Activated CD8-positive, alpha-beta memory T cell treated with anti-CD3 and anti-CD28 coated beads for 4 hours (primary cell): ENCODE results near the gene RFC3.
A peak's percentile ranks its signal among the peaks of the same experiment; 100 is the strongest.
"Not testable (repeated sequence)": the region's sequence is repeated elsewhere in the genome, so short reads cannot be mapped to it uniquely, and the experiment has no call there.

ENCODE experiments used
- DNase-seq, 2 donors: peaks; one replicate each; pipeline ENCODE4 v3.0.0-alpha.2; 2020; ENCODE audit warnings: low read depth in 2 of 2

RFC3 gene, protein sequence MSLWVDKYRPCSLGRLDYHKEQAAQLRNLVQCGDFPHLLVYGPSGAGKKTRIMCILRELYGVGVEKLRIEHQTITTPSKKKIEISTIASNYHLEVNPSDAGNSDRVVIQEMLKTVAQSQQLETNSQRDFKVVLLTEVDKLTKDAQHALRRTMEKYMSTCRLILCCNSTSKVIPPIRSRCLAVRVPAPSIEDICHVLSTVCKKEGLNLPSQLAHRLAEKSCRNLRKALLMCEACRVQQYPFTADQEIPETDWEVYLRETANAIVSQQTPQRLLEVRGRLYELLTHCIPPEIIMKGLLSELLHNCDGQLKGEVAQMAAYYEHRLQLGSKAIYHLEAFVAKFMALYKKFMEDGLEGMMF

GRCh38 chr13:33817901-33818706, at the start of gene RFC3:
TSS of gene RFC3 (plus strand) at chr13:33818149. CDS start at chr13:33818179, 30 bp downstream.
- DNase-seq = peak; percentile 78 to 81

DNA sequence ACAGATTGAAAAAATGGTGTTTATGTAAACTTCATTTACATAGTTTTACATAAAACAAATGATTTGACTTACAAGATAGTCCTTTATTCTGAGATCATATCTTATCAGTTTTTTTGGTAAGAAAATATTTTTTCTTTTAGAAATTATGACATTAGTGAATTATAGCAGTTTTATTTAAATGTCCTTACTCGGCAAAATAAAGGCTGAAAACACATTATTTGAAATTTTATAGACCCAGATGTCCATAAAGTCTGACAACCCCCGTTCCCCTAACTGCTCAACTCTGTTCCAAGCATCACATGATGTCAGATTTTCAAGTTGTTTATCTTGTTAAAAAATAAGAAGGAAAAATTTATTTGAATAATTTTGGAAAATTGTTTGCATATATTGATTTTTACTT, 46.7 kb upstream of the RFC3 start:
- no peak for DNase-seq

DNA sequence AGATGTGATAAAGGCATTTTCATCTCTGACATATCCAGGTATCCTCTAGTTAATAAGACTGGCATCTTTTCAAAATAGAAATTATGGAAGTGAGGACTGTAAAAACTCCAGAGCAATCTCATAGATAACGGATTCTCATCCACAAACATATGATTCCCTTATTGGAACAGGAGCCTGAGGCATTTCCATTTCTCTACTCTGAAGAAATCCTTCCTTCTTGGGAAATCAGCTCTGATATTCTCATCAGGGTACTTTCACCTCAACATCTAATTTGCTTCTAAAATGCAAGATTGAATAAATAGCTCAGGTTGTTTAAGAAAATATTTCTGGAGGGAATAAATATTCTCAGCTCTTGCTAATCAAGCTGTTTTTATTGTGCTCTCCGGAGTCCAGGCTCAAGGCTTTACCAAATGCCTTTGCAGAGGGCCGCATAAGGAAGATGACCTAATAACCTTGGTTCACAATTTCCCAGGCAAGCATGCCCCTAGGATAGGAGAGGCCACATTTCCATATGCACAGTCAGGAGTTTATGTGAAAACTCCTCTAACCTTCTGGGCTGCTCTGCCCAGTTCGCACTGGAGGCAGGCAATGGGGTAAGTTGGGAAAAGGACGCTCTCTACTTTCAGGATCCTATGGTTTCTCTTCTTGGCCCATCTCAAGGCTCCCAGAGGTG, 44.0 kb upstream of the RFC3 start:
- DNase-seq = no peak

DNA sequence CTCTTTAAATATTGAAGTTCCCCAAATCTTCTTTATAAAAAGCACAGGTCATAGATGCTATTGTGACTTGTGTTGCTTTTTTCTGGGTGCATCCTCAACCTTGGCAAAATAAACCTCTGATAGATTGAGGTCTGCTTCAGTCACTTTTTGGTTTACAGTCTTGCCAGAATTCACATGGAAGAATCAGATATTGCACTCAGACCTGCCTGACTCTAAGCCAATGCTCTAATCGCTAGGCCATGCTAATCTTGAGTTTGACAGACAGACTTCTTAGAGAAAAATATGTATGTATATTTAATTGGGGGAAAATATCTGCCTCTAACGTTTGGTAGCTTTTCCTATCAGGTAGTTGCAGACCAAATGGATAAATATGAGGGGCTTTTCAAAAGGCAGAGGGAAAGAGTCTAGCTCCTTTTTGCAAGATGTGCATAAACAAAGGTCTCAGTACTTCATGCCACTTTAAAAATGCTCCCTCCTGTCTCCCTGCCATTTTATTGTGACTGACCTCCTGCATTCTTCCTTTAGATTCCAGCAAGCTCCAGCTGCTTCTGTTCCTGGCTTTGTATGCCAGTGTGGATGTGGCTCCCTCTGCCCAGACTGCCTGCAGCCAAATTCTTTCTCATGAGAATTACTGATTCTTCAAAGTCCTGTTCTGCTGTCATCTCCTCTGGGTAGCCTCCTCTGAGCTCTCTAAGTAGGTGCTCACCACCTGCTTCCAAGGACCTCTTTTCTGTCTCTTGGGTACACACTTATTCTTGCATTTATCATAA, 42.4 kb upstream of the RFC3 start:
- DNase-seq = no peak

DNA sequence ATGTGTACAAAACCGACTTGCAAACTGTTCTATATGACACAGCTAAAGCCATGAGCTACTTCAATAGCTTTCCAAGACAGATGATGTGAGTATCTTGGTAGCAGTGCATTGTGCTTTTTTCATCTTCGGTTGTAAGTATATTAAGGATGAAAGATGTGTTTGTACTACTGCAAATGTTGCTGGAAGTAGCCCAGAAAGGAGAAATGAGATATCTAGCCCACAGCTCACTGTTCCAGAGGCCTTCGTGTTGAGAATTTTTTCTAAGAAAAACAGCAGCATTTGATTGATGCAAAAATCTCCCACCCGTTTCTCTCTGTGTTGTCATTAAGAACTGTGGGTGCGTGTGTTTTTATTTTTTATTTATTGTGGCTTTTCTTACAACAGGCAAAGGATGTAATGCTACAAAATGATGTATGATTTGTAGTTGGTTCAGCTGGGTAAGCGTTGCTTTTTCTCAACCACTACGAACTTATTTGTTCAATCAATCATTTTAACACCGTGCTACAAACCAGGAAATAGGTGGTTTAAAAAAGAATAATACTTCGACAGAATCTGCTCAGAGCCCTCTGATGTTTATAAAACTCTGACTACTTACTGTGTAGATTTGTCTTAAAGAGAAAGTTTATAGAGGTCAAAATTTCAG, 41.6 kb upstream of the RFC3 start:
- no peak for DNase-seq

GRCh38 chr13:33782631-33783030, 35.3 kb upstream of the RFC3 start:
- DNase-seq = no peak

GRCh38 chr13:33783212-33783611, 34.7 kb upstream of the RFC3 start:
- not testable (repeated sequence) for DNase-seq

DNA sequence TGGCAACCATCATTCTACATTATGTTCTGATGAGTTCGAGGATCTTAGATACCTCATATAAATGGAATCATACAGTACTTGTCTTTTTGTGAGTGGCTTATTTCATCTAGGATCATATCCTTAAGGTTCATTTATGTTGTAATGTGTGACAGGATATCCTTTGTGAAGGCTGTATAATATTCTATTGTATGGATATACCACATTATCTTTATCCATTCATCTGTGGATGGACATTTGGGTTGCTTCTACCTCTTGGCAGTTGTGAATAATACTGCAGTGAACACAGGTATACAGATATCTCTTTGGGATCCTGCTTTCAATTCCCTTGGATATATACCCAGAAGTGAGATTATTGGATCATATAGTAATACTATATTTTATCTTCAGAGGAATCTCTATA, 33.2 kb upstream of the RFC3 start:
- no peak for DNase-seq

- no peak for DNase-seq
Measured at GRCh38 chr13:33785384-33785783, 32.6 kb upstream of the RFC3 start.

- no peak for DNase-seq
Measured at GRCh38 chr13:33787051-33787591, 30.8 kb upstream of the RFC3 start.

DNA sequence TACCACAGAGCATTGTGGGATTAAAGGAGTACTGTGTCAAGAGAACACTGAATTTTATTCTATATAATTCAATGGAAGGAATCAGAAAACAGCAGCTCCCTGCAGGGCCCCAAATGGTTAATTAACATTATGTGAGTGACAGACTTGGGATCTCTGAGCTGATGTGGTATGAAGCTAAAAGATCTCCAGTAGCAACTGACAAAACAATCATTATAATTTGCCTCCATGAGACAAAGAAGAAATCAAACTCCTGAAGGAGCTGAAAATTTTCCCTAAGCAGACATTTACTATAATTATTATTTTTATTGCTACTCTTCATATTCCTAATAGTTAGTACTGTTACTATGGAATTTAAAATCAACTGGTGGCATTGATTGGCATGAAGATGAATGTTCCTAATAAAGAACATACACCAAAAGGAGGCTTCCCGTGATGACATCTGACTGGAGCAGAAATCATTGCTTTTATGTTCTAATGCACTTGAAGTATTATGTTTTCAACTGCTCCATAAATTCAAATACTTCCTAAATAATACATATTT, 28.8 kb upstream of the RFC3 start:
- no peak for DNase-seq

DNA sequence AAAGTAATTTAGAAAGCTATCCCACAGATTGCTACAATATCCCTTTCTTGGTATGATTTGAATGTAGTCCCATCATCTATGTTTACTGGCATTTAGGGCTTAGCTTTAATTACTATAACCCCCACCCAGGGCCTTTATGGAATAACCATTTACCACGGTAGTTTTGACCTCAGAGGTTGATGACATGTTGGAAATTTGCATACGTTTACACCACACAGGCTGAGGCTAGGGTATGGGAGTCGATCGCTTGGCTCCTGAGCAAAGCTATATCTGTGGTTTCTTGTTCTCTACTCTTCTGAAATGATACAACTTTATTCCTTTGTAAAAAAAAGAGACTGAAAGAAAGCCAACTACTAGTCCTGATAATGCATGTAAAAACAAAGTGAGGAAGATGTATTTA, 28.2 kb upstream of the RFC3 start:
- DNase-seq = no peak

- DNase-seq = no peak
Measured at GRCh38 chr13:33793726-33794125, 24.2 kb upstream of the RFC3 start.

- no peak for DNase-seq
Measured at GRCh38 chr13:33794576-33794975, 23.4 kb upstream of the RFC3 start.

DNA sequence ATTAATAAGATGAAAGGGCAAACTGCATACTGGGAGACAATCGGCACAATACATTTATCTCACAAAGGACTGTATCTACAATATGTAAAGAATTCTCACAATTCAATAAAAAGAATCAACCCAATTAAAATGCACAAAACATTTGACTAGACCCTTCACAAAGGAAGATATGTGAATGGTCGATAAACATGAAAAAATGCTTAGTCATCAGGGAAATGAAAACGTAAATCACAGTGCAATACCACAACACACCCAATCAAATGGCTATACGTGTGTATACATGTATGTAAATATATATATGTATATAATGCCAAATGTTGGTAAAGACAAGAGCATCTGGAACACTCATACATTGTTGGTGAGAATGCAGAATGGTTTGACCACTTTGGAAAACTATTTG, 21.9 kb upstream of the RFC3 start:
- DNase-seq = no peak

DNA sequence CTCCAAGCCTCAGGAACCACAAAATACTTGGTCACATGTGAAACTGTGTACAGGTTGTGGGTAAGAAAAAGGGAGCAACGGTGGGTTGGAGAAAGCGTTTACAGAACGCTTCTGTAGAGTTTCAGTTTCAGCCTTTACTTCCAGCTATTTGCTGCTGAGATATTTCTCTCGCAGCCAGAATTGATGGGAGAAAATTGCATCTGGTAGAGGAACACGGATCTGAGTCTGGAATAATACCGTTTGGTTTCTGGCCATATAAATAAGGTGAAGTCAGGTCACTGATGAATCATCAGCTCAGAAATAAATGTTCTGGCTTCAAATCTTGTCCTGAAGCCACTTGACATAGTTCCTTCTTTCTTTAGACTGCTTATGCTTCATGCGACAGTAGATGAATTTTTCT, 20.3 kb upstream of the RFC3 start:
- DNase-seq = no peak

DNA sequence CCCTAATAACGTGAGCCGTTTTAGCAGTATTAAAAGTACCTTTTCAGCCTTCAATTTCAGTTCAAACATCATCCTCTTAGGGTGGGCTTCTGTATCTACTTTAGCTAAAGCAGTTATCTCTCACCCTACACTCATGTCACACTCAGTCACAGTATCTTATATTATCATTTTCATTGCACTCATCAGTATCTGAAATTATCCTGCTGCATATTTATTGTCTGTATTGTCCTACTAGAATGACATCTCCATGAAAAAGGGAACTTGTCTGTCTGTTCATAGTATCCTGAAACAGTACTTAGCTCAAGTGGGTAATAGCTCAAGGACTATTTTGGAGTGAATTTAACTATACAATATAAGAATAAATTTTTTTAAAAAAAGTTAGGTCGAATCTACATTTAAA, 19.9 kb upstream of the RFC3 start:
- DNase-seq = no peak

GRCh38 chr13:33799950-33800592, 17.9 kb upstream of the RFC3 start:
- DNase-seq = no peak

DNA sequence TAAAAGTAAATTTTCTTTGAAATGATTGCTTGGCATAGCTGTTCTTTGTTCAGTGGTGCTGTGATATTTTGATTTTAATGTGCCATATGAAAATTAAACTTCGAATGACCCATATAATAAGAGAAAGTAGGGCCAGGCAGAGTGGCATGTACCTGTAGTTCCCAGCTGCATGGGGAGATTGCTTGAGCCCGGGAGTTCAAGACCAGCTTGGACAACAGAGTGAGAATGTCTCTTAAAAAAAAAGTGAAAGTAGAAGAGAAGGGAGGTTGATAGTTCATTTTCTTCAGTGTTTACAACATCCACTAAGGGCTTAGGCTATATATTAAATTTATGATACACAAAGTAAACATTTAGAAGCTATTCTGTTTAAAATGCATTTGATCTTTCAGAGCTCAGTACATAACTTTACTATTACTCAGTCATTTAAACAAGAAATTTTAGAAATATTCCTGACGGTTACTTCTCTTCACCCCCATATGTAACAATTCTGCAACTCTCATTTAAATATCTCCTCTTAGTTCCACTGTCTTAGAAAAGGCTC, 17.2 kb upstream of the RFC3 start:
- DNase-seq = no peak
